Endodermal cell (in vitro differentiated cells): ENCODE measurements around the gene UHRF2. TPM values are rescaled to one million over a fixed set of nuclear protein-coding genes. Genes with fewer than 3 reads are reported as not detected.

Experiments
- DNase-seq: peaks from one replicate; pipeline ENCODE4 v3.0.0-alpha.2; 2017
- H3K27ac ChIP-seq: 2 replicates; pipeline ENCODE4 v1.5.1; 2013; ENCODE audit warnings: mild to moderate bottlenecking, low read depth, low read length, moderate library complexity
- H3K27me3 ChIP-seq: 2 replicates; pipeline ENCODE4 v1.6.1; 2013; ENCODE audit warnings: mild to moderate bottlenecking, low read length, moderate library complexity; ENCODE audit not compliant: insufficient read depth, control insufficient read depth, poor library complexity, severe bottlenecking
- H3K36me3 ChIP-seq: 2 replicates; pipeline ENCODE4 v1.7.0; 2013; ENCODE audit warnings: mild to moderate bottlenecking, low read length, moderate library complexity; ENCODE audit not compliant: control insufficient read depth, insufficient read depth
- H3K4me1 ChIP-seq: one replicate; pipeline ENCODE4 v1.7.0; 2013; ENCODE audit warnings: low read length; ENCODE audit not compliant: control insufficient read depth, insufficient read depth
- H3K4me3 ChIP-seq: 2 replicates; pipeline ENCODE4 v1.5.1; 2013; ENCODE audit warnings: mild to moderate bottlenecking, low read length, moderate library complexity
- H3K9ac ChIP-seq: 2 replicates; pipeline ENCODE4 v1.6.1; 2013; ENCODE audit warnings: mild to moderate bottlenecking, low read length, moderate library complexity; ENCODE audit not compliant: poor library complexity, severe bottlenecking; ENCODE audit errors: extremely low read depth
- H3K9me3 ChIP-seq: 2 replicates; pipeline ENCODE4 v1.6.1; 2013; ENCODE audit warnings: mild to moderate bottlenecking, low read length, moderate library complexity; ENCODE audit not compliant: control insufficient read depth
- H3K27ac Mint-ChIP-seq: 2 replicates; pipeline ENCODE4 v1.8.0; 2020; ENCODE audit warnings: mixed read lengths
- H3K27me3 Mint-ChIP-seq: 2 replicates; pipeline ENCODE4 v1.8.0; 2021; ENCODE audit warnings: mild to moderate bottlenecking, mixed read lengths; ENCODE audit not compliant: insufficient read depth
- H3K36me3 Mint-ChIP-seq: 2 replicates; pipeline ENCODE4 v1.8.0; 2020; ENCODE audit warnings: low read depth, mixed read lengths
- H3K4me1 Mint-ChIP-seq: 2 replicates; pipeline ENCODE4 v1.8.0; 2020; ENCODE audit warnings: mixed read lengths
- H3K4me3 Mint-ChIP-seq: 2 replicates; pipeline ENCODE4 v1.8.0; 2020; ENCODE audit warnings: mild to moderate bottlenecking, moderate library complexity, mixed read lengths
- H3K9me3 Mint-ChIP-seq: 2 replicates; pipeline ENCODE4 v1.8.0; 2020; ENCODE audit warnings: mild to moderate bottlenecking, mixed read lengths
- WGBS, 2 experiments: methylation state at CpG; one replicate each; pipeline versions ENCODE4 v1.1.5 to v1.1.7; 2013; ENCODE audit warnings: missing lambda C conversion rate in 2 of 2, mixed read lengths in 1 of 2; ENCODE audit not compliant: insufficient coverage in 1 of 2, insufficient read length in 1 of 2; 5-methylcytosine and 5-hydroxymethylcytosine counted together
- total RNA-seq, 2 donors: library from RNA; stranded (reverse); fragmentation: NEBNext Ultra II Directional in 1 of 2; extraction: Animal tissue kit (Norgen Biotek cat#: 25700) in 1 of 2; gene quantifications; 2 replicates in 1 of 2; 3 replicates in 1 of 2; pipeline ENCODE4 v1.2.1, GENCODE V29; 2021
- TF ChIP-seq, protein P1 (sequence below): fragments of 200-600 bp; sonication (generic); conservative IDR thresholded peaks from 2 replicates; pipeline ENCODE4 v1.5.0; 2021; ENCODE audit warnings: antibody characterized with exemption, mild to moderate bottlenecking

The UHRF2 gene
- total RNA-seq, 2 donors from 2014 or later: 69.4 to 83.2 TPM

DNA sequence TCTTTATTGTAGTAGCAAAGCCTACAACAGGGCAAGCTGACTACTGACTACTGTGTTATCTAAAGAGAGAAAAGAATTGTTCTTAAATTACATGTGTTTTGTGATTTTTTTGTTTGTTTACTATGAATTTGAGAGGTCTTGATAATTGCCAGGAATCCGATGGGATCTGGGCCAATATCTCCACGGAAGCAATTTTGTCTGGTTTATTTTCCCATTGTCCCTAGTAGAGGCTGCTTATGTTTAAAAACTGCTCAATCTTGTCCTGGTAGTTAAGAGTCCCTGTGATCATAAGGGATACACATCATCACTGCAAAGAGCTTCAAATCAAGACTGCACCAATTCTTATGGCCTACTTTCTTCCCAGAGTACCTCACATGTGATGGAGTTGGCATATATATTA is 138.1 kb downstream of the UHRF2 start:
- TF ChIP-seq, protein P1, sequence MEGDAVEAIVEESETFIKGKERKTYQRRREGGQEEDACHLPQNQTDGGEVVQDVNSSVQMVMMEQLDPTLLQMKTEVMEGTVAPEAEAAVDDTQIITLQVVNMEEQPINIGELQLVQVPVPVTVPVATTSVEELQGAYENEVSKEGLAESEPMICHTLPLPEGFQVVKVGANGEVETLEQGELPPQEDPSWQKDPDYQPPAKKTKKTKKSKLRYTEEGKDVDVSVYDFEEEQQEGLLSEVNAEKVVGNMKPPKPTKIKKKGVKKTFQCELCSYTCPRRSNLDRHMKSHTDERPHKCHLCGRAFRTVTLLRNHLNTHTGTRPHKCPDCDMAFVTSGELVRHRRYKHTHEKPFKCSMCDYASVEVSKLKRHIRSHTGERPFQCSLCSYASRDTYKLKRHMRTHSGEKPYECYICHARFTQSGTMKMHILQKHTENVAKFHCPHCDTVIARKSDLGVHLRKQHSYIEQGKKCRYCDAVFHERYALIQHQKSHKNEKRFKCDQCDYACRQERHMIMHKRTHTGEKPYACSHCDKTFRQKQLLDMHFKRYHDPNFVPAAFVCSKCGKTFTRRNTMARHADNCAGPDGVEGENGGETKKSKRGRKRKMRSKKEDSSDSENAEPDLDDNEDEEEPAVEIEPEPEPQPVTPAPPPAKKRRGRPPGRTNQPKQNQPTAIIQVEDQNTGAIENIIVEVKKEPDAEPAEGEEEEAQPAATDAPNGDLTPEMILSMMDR: no peak
- H3K27me3 ChIP-seq: no peaks in the 10 kb centered on the region
- H3K27me3 Mint-ChIP-seq: no peaks in the 10 kb centered on the region
- H3K36me3 ChIP-seq: no peaks in the 10 kb centered on the region
- H3K9me3 Mint-ChIP-seq: no peaks in the 10 kb centered on the region
- WGBS, 2 experiments: 85 to 97% methylated on average over 2 of the region's 2 CpGs
- H3K4me1 Mint-ChIP-seq: no peaks in the 10 kb centered on the region
- no peak overlapping the region for H3K27ac ChIP-seq
- no peaks in the 10 kb centered on the region for H3K4me1 ChIP-seq
- no peak for DNase-seq
- no peak overlapping the region for H3K9ac ChIP-seq
- H3K9me3 ChIP-seq: no peaks in the 10 kb centered on the region
- H3K4me3 ChIP-seq: no peak overlapping the region
- H3K4me3 Mint-ChIP-seq: no peak overlapping the region
- no peak overlapping the region for H3K27ac Mint-ChIP-seq
- H3K36me3 Mint-ChIP-seq: peaks cover 13% of the 10 kb centered on the region

DNA sequence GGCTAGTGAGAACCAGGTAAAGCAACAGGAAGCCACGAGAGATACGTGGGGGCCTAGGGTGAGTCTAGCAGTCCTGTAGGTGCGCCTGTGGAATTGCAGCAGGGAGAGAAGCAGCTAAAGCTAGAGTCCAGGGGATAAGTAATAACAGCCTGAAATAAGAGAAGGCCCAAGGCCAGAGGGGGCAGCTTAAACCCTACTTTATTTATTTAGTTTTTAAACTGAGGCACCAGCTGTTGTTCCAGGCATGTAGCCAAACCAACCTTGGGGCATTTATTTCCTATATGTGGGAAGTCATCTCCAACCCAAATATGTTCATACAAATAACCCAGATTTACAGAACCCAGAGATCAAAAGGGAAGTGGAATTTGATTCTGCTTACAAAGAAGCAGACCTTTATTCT is 139.0 kb downstream of the UHRF2 start:
- Mint-ChIP-seq H3K9me3 (no peaks in the 10 kb centered on the region), H3K27me3 (no peaks in the 10 kb centered on the region), H3K36me3 (peaks cover 18% of the 10 kb centered on the region), H3K4me3 (no peak overlapping the region), H3K4me1 (no peaks in the 10 kb centered on the region), H3K27ac (no peak overlapping the region)
- TF ChIP-seq, protein P1: peak; percentile 61
- no peaks in the 10 kb centered on the region for H3K27me3 ChIP-seq
- no peak overlapping the region for H3K27ac ChIP-seq
- no peak overlapping the region for H3K9ac ChIP-seq
- no peak for DNase-seq
- H3K4me3 ChIP-seq: no peak overlapping the region
- H3K4me1 ChIP-seq: no peaks in the 10 kb centered on the region
- H3K36me3 ChIP-seq: no peaks in the 10 kb centered on the region
- no peaks in the 10 kb centered on the region for H3K9me3 ChIP-seq
- WGBS, 2 experiments: 86 to 91% methylated on average over 3 of the region's 3 CpGs

DNA sequence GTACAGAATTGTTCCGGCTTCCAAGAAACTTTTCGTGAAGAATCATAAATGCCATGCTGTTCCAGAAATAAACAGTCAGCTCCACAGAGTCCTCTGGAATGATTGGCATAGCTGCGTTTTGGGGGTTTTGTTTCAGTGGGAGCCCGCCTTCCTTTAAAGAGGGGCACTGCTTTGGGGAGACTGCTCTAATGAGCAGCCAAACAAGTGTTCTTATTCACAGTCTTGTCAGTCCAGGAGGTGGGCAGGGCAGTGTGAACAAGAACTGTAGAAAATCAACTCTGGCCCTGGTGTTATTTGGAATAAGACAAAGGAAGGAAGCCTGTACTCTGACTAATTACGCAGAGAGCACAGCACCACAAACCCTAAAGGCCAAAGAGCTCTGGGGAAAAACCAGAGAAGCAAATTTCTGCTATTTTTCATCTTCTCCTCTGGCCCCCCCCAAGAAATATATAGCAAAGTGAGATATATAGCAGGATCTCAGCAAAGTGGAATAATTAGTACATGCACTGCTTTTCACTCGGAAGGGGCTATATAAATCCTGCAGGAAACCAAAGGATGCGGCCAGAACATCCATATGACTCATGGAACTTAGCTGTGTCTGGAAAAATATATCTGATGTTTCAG is 139.6 kb downstream of the UHRF2 start:
- peaks cover 18% of the 10 kb centered on the region for H3K36me3 Mint-ChIP-seq
- no peaks in the 10 kb centered on the region for H3K27me3 Mint-ChIP-seq

More for the DNA sequence above, 139.6 kb downstream of the UHRF2 start:
- 93% methylated on average over 5 to 7 of the region's 7 CpGs for WGBS, 2 experiments
- Mint-ChIP-seq H3K9me3 (no peaks in the 10 kb centered on the region), H3K4me1 (no peaks in the 10 kb centered on the region), H3K27ac (no peak overlapping the region), H3K4me3 (no peak overlapping the region)
- Histone ChIP-seq H3K4me3 (no peak overlapping the region), H3K4me1 (no peaks in the 10 kb centered on the region), H3K27me3 (no peaks in the 10 kb centered on the region), H3K36me3 (no peaks in the 10 kb centered on the region), H3K9me3 (no peaks in the 10 kb centered on the region), H3K27ac (peak overlapping the region; percentile 8), H3K9ac (no peak overlapping the region)
- TF ChIP-seq, protein P1: no peak
- no peak for DNase-seq
